Tibial nerve (tissue), 4 donors: Measurements from ENCODE around the gene NEMF. TPM values are rescaled to one million over a fixed set of nuclear protein-coding genes. Genes with fewer than 3 reads are reported as not detected.
A peak's percentile ranks its signal among the peaks of the same experiment; 100 is the strongest.

Experiments
- DNase-seq, 2 donors: peaks; one replicate each; pipeline ENCODE4 v3.0.0-alpha.2; 2019; ENCODE audit warnings: low spot score in 2 of 2
- H3K27ac ChIP-seq, 4 donors: fragments of 200-600 bp; sonication (generic) in 3 of 4; one replicate each; pipeline ENCODE4 v1.5.1; 2017 to 2019; ENCODE audit warnings: mild to moderate bottlenecking in 1 of 4
- H3K27me3 ChIP-seq, 2 donors: fragments of 200-600 bp; sonication (generic) in 1 of 2; one replicate each; pipeline versions ENCODE4 v1.5.1 to v1.6.0; 2017 to 2019
- H3K36me3 ChIP-seq, 3 donors: fragments of 200-600 bp; sonication (generic); one replicate each; pipeline ENCODE4 v1.5.1; 2018 to 2019
- H3K4me1 ChIP-seq, 4 donors: fragments of 200-600 bp; sonication (generic) in 3 of 4; one replicate each; pipeline ENCODE4 v1.5.1; 2017 to 2019
- H3K4me3 ChIP-seq, 4 donors: fragments of 200-600 bp; sonication (generic) in 3 of 4; one replicate each; pipeline ENCODE4 v1.5.1; 2017 to 2019; ENCODE audit warnings: mild to moderate bottlenecking in 1 of 4, moderate library complexity in 1 of 4
- H3K9me3 ChIP-seq, 4 donors: fragments of 200-600 bp; sonication (generic) in 3 of 4; one replicate each; pipeline ENCODE4 v1.5.1; 2017 to 2019
- CTCF ChIP-seq, 5 experiments: fragments of 200-600 bp in 3 of 5; fragments of 450-650 bp in 2 of 5; sonication (generic) in 3 of 5; IDR thresholded peaks; one replicate each; pipeline ENCODE4 v1.5.1; 2016 to 2019; ENCODE audit warnings: antibody characterized with exemption in 5 of 5, mild to moderate bottlenecking in 3 of 5, moderate library complexity in 2 of 5
- EP300 ChIP-seq, 2 donors: sonication (generic); formaldehyde crosslinking; IDR thresholded peaks; one replicate each; pipeline ENCODE4 v1.6.1; 2017; ENCODE audit warnings: antibody characterized with exemption in 2 of 2, mild to moderate bottlenecking in 1 of 2
- POLR2A ChIP-seq, 2 donors: fragments of 450-650 bp; IDR thresholded peaks; one replicate each; pipeline ENCODE4 v1.6.1; 2017; ENCODE audit warnings: antibody characterized with exemption in 2 of 2, mild to moderate bottlenecking in 2 of 2, moderate library complexity in 2 of 2
- WGBS, 2 donors: methylation state at CpG; one replicate each; pipeline ENCODE4 v1.1.5; 2018; 5-methylcytosine and 5-hydroxymethylcytosine counted together
- total RNA-seq, 4 donors: library from RNA; depleted of rRNA; stranded (reverse); fragments of >200 nt; gene quantifications; one replicate each; pipeline ENCODE4 v1.1.0, GENCODE V29; 2016

NEMF gene
- 100 to 1,000 TPM; 100 to 215 (median 138) TPM for total RNA-seq

GRCh38 chr14:49852301-49853157 is at the start of gene NEMF:
Gene NEMF (minus strand): TSS chr14:49852788. CDS start chr14:49852753, 35 bp downstream.
- no peaks in the 10 kb centered on the region for H3K9me3 ChIP-seq
- peaks cover 0 to 18% (median 0%) of the 10 kb centered on the region in 3 donors for H3K36me3 ChIP-seq
- H3K4me1 ChIP-seq = peaks cover 7 to 42% (median 13%) of the 10 kb centered on the region in 4 donors
- DNase-seq = peak; percentile 74 to 100
- H3K27me3 ChIP-seq = no peaks in the 10 kb centered on the region
- H3K27ac ChIP-seq = peak within 1 kb of the TSS; percentile 84 to 94 (median 88)
- peak within 1 kb of the TSS; percentile 49 to 87 (median 73) for H3K4me3 ChIP-seq
- peak; percentile 73 to 93 (median 79) for TF ChIP-seq CTCF (IDR thresholded peaks at IDR 0.05)
- peak; percentile 26 to 67 for TF ChIP-seq POLR2A (IDR thresholded peaks at IDR 0.05)
- peak; percentile 63 to 95 for TF ChIP-seq EP300 (IDR thresholded peaks at IDR 0.05)
- WGBS, 2 donors = 1% methylated on average over 47 to 49 of the region's 49 CpGs

GRCh38 chr14:49900973-49901372 is 48.4 kb upstream of the NEMF start:
- Histone ChIP-seq H3K27ac (no peak overlapping the region), H3K36me3 (no peaks in the 10 kb centered on the region), H3K4me1 (peaks cover 0 to 31% (median 23%) of the 10 kb centered on the region in 4 donors), H3K4me3 (no peak overlapping the region), H3K9me3 (no peaks in the 10 kb centered on the region), H3K27me3 (no peaks in the 10 kb centered on the region)
- no peak for DNase-seq
- TF ChIP-seq POLR2A (IDR thresholded peaks at IDR 0.05) (no peak), EP300 (IDR thresholded peaks at IDR 0.05) (no peak), CTCF (IDR thresholded peaks at IDR 0.05) (no peak)
- WGBS, 2 donors = 96 to 100% methylated on average over 1 of the region's 1 CpG

- Histone ChIP-seq H3K27me3 (no peaks in the 10 kb centered on the region), H3K4me1 (peaks cover 0 to 50% (median 40%) of the 10 kb centered on the region in 4 donors), H3K9me3 (no peaks in the 10 kb centered on the region), H3K36me3 (peaks cover 0 to 13% (median 0%) of the 10 kb centered on the region in 3 donors), H3K4me3 (no peak overlapping the region), H3K27ac (peak overlapping the region in 2 of 4 donors; percentile 5 to 31)
- no peak for TF ChIP-seq EP300 (IDR thresholded peaks at IDR 0.05)
- no peak for TF ChIP-seq POLR2A (IDR thresholded peaks at IDR 0.05)
- no peak for TF ChIP-seq CTCF (IDR thresholded peaks at IDR 0.05)
- WGBS, 2 donors = 88 to 96% methylated on average over 2 of the region's 2 CpGs
- DNase-seq = no peak
Observed at GRCh38 chr14:49898485-49898884, 45.9 kb upstream of the NEMF start.

GRCh38 chr14:49897965-49898364 is 45.4 kb upstream of the NEMF start:
- H3K36me3 ChIP-seq = peaks cover 0 to 13% (median 0%) of the 10 kb centered on the region in 3 donors
- peaks cover 0 to 50% (median 40%) of the 10 kb centered on the region in 4 donors for H3K4me1 ChIP-seq
- WGBS, 2 donors = 83 to 91% methylated on average over 1 of the region's 1 CpG

GRCh38 chr14:49897414-49897813 is 44.8 kb upstream of the NEMF start:
- H3K27me3 ChIP-seq = no peaks in the 10 kb centered on the region
- H3K27ac ChIP-seq = peak overlapping the region in 3 of 4 donors; percentile 8 to 47 (median 8)
- peaks cover 0 to 50% (median 40%) of the 10 kb centered on the region in 4 donors for H3K4me1 ChIP-seq
- peaks cover 0 to 13% (median 0%) of the 10 kb centered on the region in 3 donors for H3K36me3 ChIP-seq
- H3K9me3 ChIP-seq = no peaks in the 10 kb centered on the region
- no peak for DNase-seq
- TF ChIP-seq EP300 (IDR thresholded peaks at IDR 0.05) (no peak), CTCF (IDR thresholded peaks at IDR 0.05) (no peak), POLR2A (IDR thresholded peaks at IDR 0.05) (no peak)
- 23 to 33% methylated on average over 1 of the region's 1 CpG for WGBS, 2 donors
- H3K4me3 ChIP-seq = no peak overlapping the region

More at GRCh38 chr14:49897965-49898364, 45.4 kb upstream of the NEMF start:
- no peaks in the 10 kb centered on the region for H3K27me3 ChIP-seq
- no peak overlapping the region for H3K4me3 ChIP-seq
- H3K9me3 ChIP-seq = no peaks in the 10 kb centered on the region
- DNase-seq = no peak
- peak overlapping the region in 2 of 4 donors; percentile 5 to 31 for H3K27ac ChIP-seq
- TF ChIP-seq POLR2A (IDR thresholded peaks at IDR 0.05) = no peak
